ENCODE data around the gene FAHD1. TPM values are rescaled to one million over a fixed set of nuclear protein-coding genes. Genes with fewer than 3 reads are reported as not detected.
A peak's percentile ranks its signal among the peaks of the same experiment; 100 is the strongest.

Gene FAHD1
- total and polyA plus RNA-seq, 9 of the 15 experiments (the other 6 are each of a cell fraction or from before 2014, with no cell fraction given): 2.2 to 20.9 (median 10.7) TPM

DNA sequence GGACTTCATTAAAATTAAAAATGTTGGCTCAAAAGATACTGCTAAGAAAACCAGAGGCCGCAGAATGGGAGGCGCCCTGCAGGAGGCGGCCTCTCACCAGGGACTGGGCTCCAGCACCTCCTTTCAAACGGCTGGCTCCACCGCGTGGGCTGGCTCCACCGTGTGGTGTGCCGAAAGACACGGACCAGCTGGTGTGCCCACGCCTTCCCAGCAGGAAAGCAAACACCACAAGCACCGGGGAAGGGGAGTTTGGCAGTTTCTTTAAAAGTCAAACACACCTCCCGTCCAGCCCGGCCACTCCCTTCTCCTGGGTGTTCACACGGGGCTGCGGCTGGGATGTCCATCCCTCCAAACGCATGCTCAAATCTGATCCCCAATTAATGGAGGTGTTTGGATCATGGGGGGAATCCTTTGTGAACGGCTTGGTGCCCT, 14.3 kb upstream of the FAHD1 start (continued):
- TF ChIP-seq SMARCC2 (IDR thresholded peaks at IDR 0.05; ENCODE audit: low read depth) (no peak), ZKSCAN1 (IDR thresholded peaks at IDR 0.05; ENCODE audit: low read depth, low read length) (peak; percentile 80; the same call in 1 of the 2 replicates), L3MBTL2 (IDR thresholded peaks at IDR 0.05) (peak; percentile 79), NFE2L1 (tag; IDR thresholded peaks at IDR 0.05; ENCODE audit: borderline replicate concordance, low read depth) (no peak), FOXM1 (IDR thresholded peaks at IDR 0.05; ENCODE audit: low read depth) (peak; percentile 18; the same call in 1 of the 2 replicates), FOXM1 (CRISPR knock-in tag; IDR thresholded peaks at IDR 0.05; ENCODE audit: low read depth) (no peak), RB1 (IDR thresholded peaks at IDR 0.05; ENCODE audit: low read depth) (peak; percentile 52; the same call in 1 of the 2 replicates), ETV1 (tag; conservative IDR thresholded peaks at IDR 0.05; ENCODE audit: low read depth) (0 out of 2 replicates have a peak, but pooled peaks have one; percentile 14), DDX20 (tag; IDR thresholded peaks at IDR 0.05; ENCODE audit: low read depth) (no peak), TBP (optimal IDR thresholded peaks at IDR 0.05; ENCODE audit: low read depth, low read length) (no peak), DPF2 (IDR thresholded peaks at IDR 0.05) (no peak), MIER1 (IDR thresholded peaks at IDR 0.05; ENCODE audit: low read depth) (no peak), ZC3H11A (IDR thresholded peaks at IDR 0.05; ENCODE audit: low read depth, low read length) (no peak), CTBP1 (IDR thresholded peaks at IDR 0.05; ENCODE audit: borderline replicate concordance) (peak; percentile 21; the same call in 1 of the 2 replicates)
- TF ChIP-seq, protein P1, sequence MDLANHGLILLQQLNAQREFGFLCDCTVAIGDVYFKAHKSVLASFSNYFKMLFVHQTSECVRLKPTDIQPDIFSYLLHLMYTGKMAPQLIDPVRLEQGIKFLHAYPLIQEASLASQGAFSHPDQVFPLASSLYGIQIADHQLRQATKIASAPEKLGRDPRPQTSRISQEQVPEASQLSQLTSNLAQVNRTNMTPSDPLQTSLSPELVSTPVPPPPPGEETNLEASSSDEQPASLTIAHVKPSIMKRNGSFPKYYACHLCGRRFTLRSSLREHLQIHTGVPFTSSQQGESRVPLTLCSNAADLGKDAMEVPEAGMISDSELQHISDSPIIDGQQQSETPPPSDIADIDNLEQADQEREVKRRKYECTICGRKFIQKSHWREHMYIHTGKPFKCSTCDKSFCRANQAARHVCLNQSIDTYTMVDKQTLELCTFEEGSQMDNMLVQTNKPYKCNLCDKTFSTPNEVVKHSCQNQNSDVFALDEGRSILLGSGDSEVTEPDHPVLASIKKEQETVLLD (IDR thresholded peaks at IDR 0.05): peak; percentile 60; the same call in 1 of the 2 replicates
- TF ChIP-seq, protein P2, sequence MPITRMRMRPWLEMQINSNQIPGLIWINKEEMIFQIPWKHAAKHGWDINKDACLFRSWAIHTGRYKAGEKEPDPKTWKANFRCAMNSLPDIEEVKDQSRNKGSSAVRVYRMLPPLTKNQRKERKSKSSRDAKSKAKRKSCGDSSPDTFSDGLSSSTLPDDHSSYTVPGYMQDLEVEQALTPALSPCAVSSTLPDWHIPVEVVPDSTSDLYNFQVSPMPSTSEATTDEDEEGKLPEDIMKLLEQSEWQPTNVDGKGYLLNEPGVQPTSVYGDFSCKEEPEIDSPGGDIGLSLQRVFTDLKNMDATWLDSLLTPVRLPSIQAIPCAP (CRISPR knock-in tag; IDR thresholded peaks at IDR 0.05; ENCODE audit: borderline replicate concordance): no peak
- TF ChIP-seq, protein P3, sequence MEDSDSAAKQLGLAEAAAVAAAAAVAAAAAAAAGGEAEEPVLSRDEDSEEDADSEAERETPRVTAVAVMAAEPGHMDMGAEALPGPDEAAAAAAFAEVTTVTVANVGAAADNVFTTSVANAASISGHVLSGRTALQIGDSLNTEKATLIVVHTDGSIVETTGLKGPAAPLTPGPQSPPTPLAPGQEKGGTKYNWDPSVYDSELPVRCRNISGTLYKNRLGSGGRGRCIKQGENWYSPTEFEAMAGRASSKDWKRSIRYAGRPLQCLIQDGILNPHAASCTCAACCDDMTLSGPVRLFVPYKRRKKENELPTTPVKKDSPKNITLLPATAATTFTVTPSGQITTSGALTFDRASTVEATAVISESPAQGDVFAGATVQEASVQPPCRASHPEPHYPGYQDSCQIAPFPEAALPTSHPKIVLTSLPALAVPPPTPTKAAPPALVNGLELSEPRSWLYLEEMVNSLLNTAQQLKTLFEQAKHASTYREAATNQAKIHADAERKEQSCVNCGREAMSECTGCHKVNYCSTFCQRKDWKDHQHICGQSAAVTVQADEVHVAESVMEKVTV (CRISPR knock-in tag; IDR thresholded peaks at IDR 0.05): peak; percentile 47

Measured in K562 (cell line).